ENCODE measurements around the gene LRP2.
"Not testable (repeated sequence)": the region's sequence is repeated elsewhere in the genome, so short reads cannot be mapped to it uniquely, and the experiment has no call there.

LRP2 gene

DNA sequence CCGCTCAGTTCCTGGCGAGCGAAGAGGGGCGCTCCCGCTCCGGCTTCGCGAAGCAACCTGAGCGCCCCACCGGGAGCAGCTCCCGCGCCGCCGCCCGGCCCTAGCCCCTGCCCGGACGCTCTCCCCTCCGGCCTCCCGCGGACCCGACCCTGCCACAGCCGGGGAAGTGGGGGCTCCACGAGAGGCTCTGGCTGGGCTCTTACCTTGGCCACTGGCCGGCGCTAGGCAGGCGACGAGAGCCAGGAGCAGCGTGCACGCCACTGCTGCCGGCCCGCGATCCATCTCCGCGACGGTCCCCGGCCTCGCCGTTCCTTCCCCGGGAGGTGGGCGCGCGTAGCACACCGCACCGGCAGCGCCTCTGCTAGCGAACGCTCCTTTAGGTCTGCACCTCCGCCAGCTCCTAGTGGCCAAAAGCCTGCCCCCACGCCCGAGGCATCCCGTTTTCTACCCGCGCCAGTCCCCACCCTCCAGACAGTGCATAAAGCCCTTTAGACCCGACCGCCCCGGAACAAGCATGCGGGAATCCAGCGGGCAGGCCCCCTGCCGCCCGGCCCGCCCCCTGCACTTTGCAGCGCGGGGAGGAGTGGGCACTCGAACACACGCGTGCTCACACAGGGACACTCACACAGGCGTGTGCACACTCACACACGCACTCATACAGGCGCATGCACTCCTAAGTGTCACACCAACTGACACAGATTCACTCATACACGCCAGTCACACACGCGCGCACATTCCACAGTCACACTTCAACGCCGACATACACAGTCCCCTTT is at the start of gene LRP2:
TSS of gene LRP2 (minus strand) at position 417 of the 776 bp plus-strand sequence. CDS start at position 282, 135 bp downstream.
- Histone ChIP-seq H3K27ac (ENCODE audit: low read length) (no peak within 1 kb of the TSS), H3K4me3 (ENCODE audit: low read length) (peak within 1 kb of the TSS; percentile 45; the same call in 1 of the 2 replicates), H3K9me3 (ENCODE audit: control insufficient read depth, insufficient read depth, low read length) (no peaks in the 10 kb centered on the region), H3K27me3 (ENCODE audit: control insufficient read depth, insufficient read depth, low read length) (peaks cover 33% of the 10 kb centered on the region), H3K4me1 (ENCODE audit: control insufficient read depth, insufficient read depth, low read length) (peaks cover 6% of the 10 kb centered on the region; the same call in 1 of the 2 replicates), H3K36me3 (ENCODE audit: control insufficient read depth, insufficient read depth, low read length) (no peaks in the 10 kb centered on the region)
- no CpG with 5 or more reads among the region's 75 CpGs for WGBS (ENCODE audit: insufficient coverage, insufficient read length)
- peak; percentile 5 for DNase-seq (ENCODE audit: low read depth, low spot score)

DNA sequence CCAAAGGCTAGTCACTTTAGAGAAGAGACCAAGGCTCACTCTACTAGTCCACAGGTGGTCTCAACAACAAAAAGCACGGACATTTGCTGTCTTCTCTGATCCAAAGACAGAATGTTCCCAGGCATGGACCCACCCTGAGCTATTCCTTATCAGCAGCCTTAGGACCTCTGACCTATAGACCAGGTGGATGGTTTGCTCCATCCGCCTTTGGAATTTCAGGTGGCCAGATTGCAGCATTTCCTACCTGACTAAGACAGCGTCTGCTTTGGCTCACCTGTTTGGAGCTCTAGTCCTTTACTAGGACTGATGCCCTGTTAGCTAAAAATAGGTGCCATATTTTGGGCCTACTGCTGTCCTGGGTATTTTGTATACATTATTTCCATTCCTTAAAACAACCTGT is 44.6 kb upstream of the LRP2 start:
- no peaks in the 10 kb centered on the region for H3K9me3 ChIP-seq (ENCODE audit: control insufficient read depth, insufficient read depth, low read length)
- H3K27ac ChIP-seq (ENCODE audit: low read length), result no peak overlapping the region
- no peak overlapping the region for H3K4me3 ChIP-seq (ENCODE audit: low read length)
- no CpG with 5 or more reads among the region's 3 CpGs for WGBS (ENCODE audit: insufficient coverage, insufficient read length)
- no peak for DNase-seq (ENCODE audit: low read depth, low spot score)
- H3K27me3 ChIP-seq (ENCODE audit: control insufficient read depth, insufficient read depth, low read length), result no peaks in the 10 kb centered on the region
- H3K36me3 ChIP-seq (ENCODE audit: control insufficient read depth, insufficient read depth, low read length), result no peaks in the 10 kb centered on the region
- H3K4me1 ChIP-seq (ENCODE audit: control insufficient read depth, insufficient read depth, low read length), result peaks cover 2% of the 10 kb centered on the region; the same call in 1 of the 2 replicates

DNA sequence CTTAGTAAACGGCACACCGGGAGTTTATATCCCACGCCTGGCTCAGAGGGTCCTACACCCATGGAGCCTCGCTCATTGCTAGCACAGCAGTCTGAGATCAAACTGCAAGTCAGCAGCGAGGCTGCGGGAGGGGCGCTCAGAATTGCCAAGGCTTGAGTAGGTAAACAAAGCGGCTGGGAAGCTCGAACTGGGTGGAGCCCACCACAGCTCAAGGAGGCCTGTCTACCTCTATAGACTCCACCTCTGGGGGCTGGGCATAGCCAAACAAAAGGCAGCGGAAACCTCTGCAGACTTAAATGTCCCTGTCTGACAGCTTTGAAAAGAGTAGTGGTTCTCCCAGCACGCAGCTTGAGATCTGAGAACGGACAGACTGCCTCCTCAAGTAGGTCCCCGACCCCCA is 37.2 kb upstream of the LRP2 start:
- H3K36me3 ChIP-seq (ENCODE audit: control insufficient read depth, insufficient read depth, low read length); H3K9me3 ChIP-seq (ENCODE audit: control insufficient read depth, insufficient read depth, low read length); H3K27ac ChIP-seq (ENCODE audit: low read length); H3K4me1 ChIP-seq (ENCODE audit: control insufficient read depth, insufficient read depth, low read length); H3K4me3 ChIP-seq (ENCODE audit: low read length); DNase-seq (ENCODE audit: low read depth, low spot score); H3K27me3 ChIP-seq (ENCODE audit: control insufficient read depth, insufficient read depth, low read length): not testable (repeated sequence)
- WGBS (ENCODE audit: insufficient coverage, insufficient read length), result no CpG with 5 or more reads among the region's 13 CpGs

DNA sequence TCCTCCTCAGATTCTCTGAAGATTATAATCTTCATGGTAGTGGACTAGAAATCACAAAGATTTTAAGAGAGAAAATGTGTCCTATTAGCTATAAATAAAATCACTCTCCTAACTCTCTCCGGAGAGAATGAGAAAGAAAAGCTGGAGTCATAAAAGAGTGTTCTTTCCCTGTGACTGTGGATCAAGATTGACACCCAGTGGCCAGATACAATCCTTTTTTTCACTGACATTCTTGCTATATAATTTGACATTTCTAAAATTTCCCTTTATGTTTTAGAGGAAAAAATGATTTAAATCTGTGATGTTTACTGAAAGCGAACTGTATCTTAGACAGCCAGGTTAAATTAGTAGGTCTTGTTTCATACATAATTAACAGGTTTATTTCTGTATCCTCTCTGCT is 35.4 kb upstream of the LRP2 start:
- H3K4me1 ChIP-seq (ENCODE audit: control insufficient read depth, insufficient read depth, low read length), result peaks cover 3% of the 10 kb centered on the region; the same call in 1 of the 2 replicates
- no peaks in the 10 kb centered on the region for H3K9me3 ChIP-seq (ENCODE audit: control insufficient read depth, insufficient read depth, low read length)
- WGBS (ENCODE audit: insufficient coverage, insufficient read length), result no CpG with 5 or more reads among the region's 2 CpGs
- DNase-seq (ENCODE audit: low read depth, low spot score), result no peak
- no peak overlapping the region for H3K27ac ChIP-seq (ENCODE audit: low read length)
- no peaks in the 10 kb centered on the region for H3K36me3 ChIP-seq (ENCODE audit: control insufficient read depth, insufficient read depth, low read length)
- H3K27me3 ChIP-seq (ENCODE audit: control insufficient read depth, insufficient read depth, low read length), result no peaks in the 10 kb centered on the region
- no peak overlapping the region for H3K4me3 ChIP-seq (ENCODE audit: low read length)

DNA sequence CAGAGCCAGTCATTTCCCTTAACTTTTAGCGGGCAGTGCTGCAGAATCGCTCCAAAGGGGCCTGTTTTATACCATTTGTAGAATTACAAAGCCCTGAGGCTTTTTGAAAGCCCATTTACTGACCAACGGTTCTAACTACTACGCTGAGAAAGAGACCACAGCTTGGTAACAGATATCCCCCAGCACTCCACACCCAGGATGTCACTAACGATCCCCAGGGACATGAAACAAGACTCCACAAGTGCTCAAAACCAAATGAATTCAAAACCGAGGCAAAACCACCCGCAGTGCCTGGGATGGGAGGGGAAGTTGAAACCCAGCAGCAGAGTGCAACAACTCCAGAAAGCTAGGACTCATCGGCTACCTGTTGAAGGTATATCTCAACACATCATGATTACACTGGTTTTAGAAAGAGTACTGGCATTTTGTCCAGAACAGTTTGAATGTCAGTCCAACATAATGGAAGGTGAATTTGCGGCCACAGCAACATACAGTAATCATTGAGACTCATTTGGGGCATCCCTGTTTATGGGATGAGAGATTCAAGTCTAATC is 33.6 kb upstream of the LRP2 start:
- WGBS (ENCODE audit: insufficient coverage, insufficient read length), result no CpG with 5 or more reads among the region's 9 CpGs
- H3K4me3 ChIP-seq (ENCODE audit: low read length), result no peak overlapping the region
- H3K36me3 ChIP-seq (ENCODE audit: control insufficient read depth, insufficient read depth, low read length), result no peaks in the 10 kb centered on the region
- H3K27ac ChIP-seq (ENCODE audit: low read length), result no peak overlapping the region
- DNase-seq (ENCODE audit: low read depth, low spot score), result no peak
- H3K27me3 ChIP-seq (ENCODE audit: control insufficient read depth, insufficient read depth, low read length), result no peaks in the 10 kb centered on the region
- no peaks in the 10 kb centered on the region for H3K9me3 ChIP-seq (ENCODE audit: control insufficient read depth, insufficient read depth, low read length)
- H3K4me1 ChIP-seq (ENCODE audit: control insufficient read depth, insufficient read depth, low read length), result peaks cover 3% of the 10 kb centered on the region; the same call in 1 of the 2 replicates

DNA sequence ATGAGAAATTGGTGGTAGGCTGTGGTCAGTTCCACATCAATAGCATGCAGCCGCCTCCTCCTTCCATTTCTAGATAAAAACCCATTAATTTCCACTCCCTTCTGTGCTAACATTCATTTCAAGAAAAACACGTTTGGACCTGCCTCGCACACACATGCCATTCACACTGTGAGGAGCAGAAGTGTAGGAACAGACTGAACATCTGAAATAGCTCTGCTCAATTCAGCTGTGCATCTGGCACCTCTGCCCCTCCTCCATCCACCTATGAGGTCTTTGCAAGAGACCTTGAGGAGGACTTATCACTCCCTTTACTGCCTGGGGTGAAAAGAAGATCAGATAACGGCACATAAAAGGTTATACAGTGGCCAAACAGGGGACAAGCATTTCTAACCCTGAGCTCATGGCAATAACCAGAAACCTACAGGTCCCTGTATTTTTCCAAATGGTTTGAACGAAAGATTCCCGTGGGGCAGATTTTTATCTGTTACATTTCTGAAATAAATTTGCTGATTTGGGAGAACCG is 30.8 kb upstream of the LRP2 start:
- Histone ChIP-seq H3K36me3 (ENCODE audit: control insufficient read depth, insufficient read depth, low read length) (no peaks in the 10 kb centered on the region), H3K27me3 (ENCODE audit: control insufficient read depth, insufficient read depth, low read length) (no peaks in the 10 kb centered on the region), H3K4me3 (ENCODE audit: low read length) (no peak overlapping the region), H3K9me3 (ENCODE audit: control insufficient read depth, insufficient read depth, low read length) (no peaks in the 10 kb centered on the region), H3K4me1 (ENCODE audit: control insufficient read depth, insufficient read depth, low read length) (peaks cover 3% of the 10 kb centered on the region; the same call in 1 of the 2 replicates), H3K27ac (ENCODE audit: low read length) (no peak overlapping the region)
- DNase-seq (ENCODE audit: low read depth, low spot score), result no peak
- WGBS (ENCODE audit: insufficient coverage, insufficient read length), result no CpG with 5 or more reads among the region's 7 CpGs

DNA sequence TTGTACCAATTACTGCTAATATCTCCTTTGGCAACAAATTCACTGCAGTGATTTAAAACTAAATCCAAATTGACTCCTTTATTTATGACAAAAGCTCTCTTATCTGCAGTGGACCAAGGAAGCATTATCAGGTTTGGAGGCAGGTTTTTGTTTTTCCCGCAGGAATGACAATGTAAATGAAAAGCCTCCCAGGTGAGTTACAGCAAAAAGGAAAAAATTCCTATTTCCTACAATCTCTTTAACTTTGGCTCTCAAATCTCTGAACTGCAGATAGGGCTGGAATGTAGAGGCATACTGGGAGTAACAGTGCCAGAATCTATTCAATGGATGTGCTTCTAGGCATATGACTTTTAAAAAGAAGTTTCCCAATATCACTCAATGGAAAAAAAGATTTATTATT is 28.9 kb upstream of the LRP2 start:
- no peak for DNase-seq (ENCODE audit: low read depth, low spot score)
- H3K9me3 ChIP-seq (ENCODE audit: control insufficient read depth, insufficient read depth, low read length), result no peaks in the 10 kb centered on the region
- H3K27ac ChIP-seq (ENCODE audit: low read length), result no peak overlapping the region
- H3K4me3 ChIP-seq (ENCODE audit: low read length), result no peak overlapping the region
- no peaks in the 10 kb centered on the region for H3K27me3 ChIP-seq (ENCODE audit: control insufficient read depth, insufficient read depth, low read length)
- H3K4me1 ChIP-seq (ENCODE audit: control insufficient read depth, insufficient read depth, low read length), result peaks cover 3% of the 10 kb centered on the region; the same call in 1 of the 2 replicates
- no peaks in the 10 kb centered on the region for H3K36me3 ChIP-seq (ENCODE audit: control insufficient read depth, insufficient read depth, low read length)
- WGBS (ENCODE audit: insufficient coverage, insufficient read length), result no CpG with 5 or more reads among the region's 1 CpG

DNA sequence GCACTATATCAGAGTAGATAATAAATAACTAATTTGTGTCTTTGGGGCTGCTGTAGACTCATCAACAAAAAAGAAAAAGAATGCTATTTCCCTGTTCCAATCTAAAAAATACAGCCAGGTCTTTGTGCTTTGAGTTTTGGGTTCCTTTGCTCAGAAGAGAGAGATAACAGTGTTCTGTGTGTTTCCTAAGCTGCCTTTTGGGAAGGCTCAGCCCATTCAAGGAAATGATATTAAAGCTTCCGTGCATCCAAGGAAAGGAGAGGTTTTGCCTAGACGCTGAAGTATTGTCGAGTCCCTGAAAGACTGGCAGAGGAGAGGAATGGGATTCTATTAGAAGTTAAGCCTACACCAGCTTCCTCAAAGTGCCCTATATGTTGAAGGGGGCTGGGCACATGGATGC is 25.8 kb upstream of the LRP2 start:
- DNase-seq (ENCODE audit: low read depth, low spot score), result no peak
- no peaks in the 10 kb centered on the region for H3K9me3 ChIP-seq (ENCODE audit: control insufficient read depth, insufficient read depth, low read length)
- no CpG with 5 or more reads among the region's 3 CpGs for WGBS (ENCODE audit: insufficient coverage, insufficient read length)
- H3K36me3 ChIP-seq (ENCODE audit: control insufficient read depth, insufficient read depth, low read length), result no peaks in the 10 kb centered on the region
- H3K27ac ChIP-seq (ENCODE audit: low read length), result no peak overlapping the region
- H3K27me3 ChIP-seq (ENCODE audit: control insufficient read depth, insufficient read depth, low read length), result no peaks in the 10 kb centered on the region
- no peaks in the 10 kb centered on the region for H3K4me1 ChIP-seq (ENCODE audit: control insufficient read depth, insufficient read depth, low read length)
- H3K4me3 ChIP-seq (ENCODE audit: low read length), result no peak overlapping the region

DNA sequence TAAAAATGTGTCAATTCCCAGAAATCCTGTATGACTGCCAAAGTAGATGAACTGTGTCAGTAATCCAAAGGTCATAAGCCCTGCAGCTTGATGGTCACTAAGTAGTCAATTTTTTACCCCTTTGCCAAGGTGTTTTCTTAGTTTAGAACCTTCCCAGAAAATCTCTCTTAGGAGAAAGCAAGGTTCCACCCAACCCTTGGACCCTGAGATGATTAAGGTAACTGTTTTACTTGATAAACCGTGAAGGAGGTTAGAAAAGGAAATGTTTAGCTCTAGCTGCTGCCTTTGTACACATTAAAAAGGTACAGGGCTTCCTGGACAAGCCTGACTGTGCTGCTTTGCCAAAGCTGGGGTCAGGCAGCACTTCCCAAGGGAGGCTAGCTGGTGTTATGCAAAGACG is 24.4 kb upstream of the LRP2 start:
- Histone ChIP-seq H3K4me3 (ENCODE audit: low read length) (no peak overlapping the region), H3K27ac (ENCODE audit: low read length) (no peak overlapping the region), H3K9me3 (ENCODE audit: control insufficient read depth, insufficient read depth, low read length) (no peaks in the 10 kb centered on the region), H3K36me3 (ENCODE audit: control insufficient read depth, insufficient read depth, low read length) (no peaks in the 10 kb centered on the region), H3K27me3 (ENCODE audit: control insufficient read depth, insufficient read depth, low read length) (no peaks in the 10 kb centered on the region), H3K4me1 (ENCODE audit: control insufficient read depth, insufficient read depth, low read length) (no peaks in the 10 kb centered on the region)
- WGBS (ENCODE audit: insufficient coverage, insufficient read length), result no CpG with 5 or more reads among the region's 2 CpGs
- no peak for DNase-seq (ENCODE audit: low read depth, low spot score)

DNA sequence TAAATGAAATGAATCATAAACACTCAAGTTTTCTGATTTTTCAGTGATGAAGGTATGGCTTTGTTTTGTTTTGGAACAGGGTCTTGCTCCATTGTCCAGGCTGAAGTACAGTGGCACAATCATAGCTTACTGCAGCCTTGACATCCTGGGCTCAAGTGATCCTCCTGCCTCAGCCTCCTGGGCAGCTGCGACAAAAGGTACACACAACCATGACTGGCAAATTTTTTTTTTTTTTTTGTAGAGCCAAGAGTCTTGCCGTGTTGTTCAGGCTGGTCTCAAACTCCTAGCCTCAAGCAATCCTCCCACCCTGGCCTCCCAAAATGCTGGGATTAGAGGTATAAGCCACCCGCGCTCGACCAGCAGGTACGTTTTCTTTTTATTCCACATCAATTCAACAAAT is 22.5 kb upstream of the LRP2 start:
- DNase-seq (ENCODE audit: low read depth, low spot score), result no peak
- Histone ChIP-seq H3K9me3 (ENCODE audit: control insufficient read depth, insufficient read depth, low read length) (no peaks in the 10 kb centered on the region), H3K27me3 (ENCODE audit: control insufficient read depth, insufficient read depth, low read length) (no peaks in the 10 kb centered on the region), H3K36me3 (ENCODE audit: control insufficient read depth, insufficient read depth, low read length) (no peaks in the 10 kb centered on the region), H3K4me1 (ENCODE audit: control insufficient read depth, insufficient read depth, low read length) (no peaks in the 10 kb centered on the region), H3K27ac (ENCODE audit: low read length) (no peak overlapping the region), H3K4me3 (ENCODE audit: low read length) (no peak overlapping the region)
- WGBS (ENCODE audit: insufficient coverage, insufficient read length), result no CpG with 5 or more reads among the region's 6 CpGs
